Activated T-helper 1 cell treated with anti-CD3 and anti-CD28 coated beads, Interleukin-12 subunit alpha, Interleukin-12 subunit beta, Interleukin-2, Interleukin-4 antibody, amounts not matched to agents 30 ng/mL and 10 ng/mL and 1 ng/mL, durations not matched to agents 14 hours and 24 hours and 36 hours (primary cell): Measurements from ENCODE around the gene RAB19. TPM values are rescaled to one million over a fixed set of nuclear protein-coding genes. Genes with fewer than 3 reads are reported as not detected.

Source experiments
- DNase-seq: peaks from one replicate; pipeline ENCODE4 v3.0.0; 2021; ENCODE audit warnings: low spot score
- H3K27ac Mint-ChIP-seq: one replicate; pipeline ENCODE4 v1.8.0; 2021; ENCODE audit warnings: mild to moderate bottlenecking, mixed read lengths
- H3K27me3 Mint-ChIP-seq: one replicate; pipeline ENCODE4 v1.8.0; 2022; ENCODE audit warnings: mild to moderate bottlenecking, moderate library complexity, mixed read lengths; ENCODE audit not compliant: insufficient read depth
- H3K36me3 Mint-ChIP-seq: one replicate; pipeline ENCODE4 v1.8.0; 2021; ENCODE audit warnings: low read depth, mixed read lengths
- H3K4me1 Mint-ChIP-seq: one replicate; pipeline ENCODE4 v1.8.0; 2021; ENCODE audit warnings: low read depth, mixed read lengths
- H3K4me3 Mint-ChIP-seq: one replicate; pipeline ENCODE4 v1.8.0; 2021; ENCODE audit warnings: mild to moderate bottlenecking, moderate library complexity, mixed read lengths
- H3K9me3 Mint-ChIP-seq: one replicate; pipeline ENCODE4 v1.8.0; 2021; ENCODE audit warnings: mixed read lengths
- intact Hi-C: fragments of 100-400 bp; cut with micrococcal nuclease; formaldehyde crosslinking; loops from one replicate; pipeline ENCODE4 v1.15.1; 2024
- total RNA-seq: library from RNA; stranded (reverse); gene quantifications from 2 replicates; pipeline ENCODE4 v1.2.3, GENCODE V29; 2022

Gene RAB19
- total RNA-seq, 1 donor from 2014 or later: 27.0 TPM

GRCh38 chr7:140475747-140476333, 72.0 kb downstream of the RAB19 start:
- H3K27ac Mint-ChIP-seq: no peak overlapping the region
- peaks cover 3% of the 10 kb centered on the region for H3K27me3 Mint-ChIP-seq
- peak overlapping the region; percentile 72 for H3K4me3 Mint-ChIP-seq
- intact Hi-C loops: loop anchor here (1.0 to 10.0 kb wide), 10 partner anchors 17 to 1119 kb away; partner anchors contain the start of genes ADCK2, AGK, HIPK2 and LUC7L2
- peaks cover 6% of the 10 kb centered on the region for H3K36me3 Mint-ChIP-seq
- DNase-seq: peak; percentile 13
- H3K9me3 Mint-ChIP-seq: no peaks in the 10 kb centered on the region
- peaks cover 29% of the 10 kb centered on the region for H3K4me1 Mint-ChIP-seq

GRCh38 chr7:140476698-140477261, 72.9 kb downstream of the RAB19 start:
- Mint-ChIP-seq H3K4me3 (peak overlapping the region; percentile 97), H3K27ac (peak overlapping the region; percentile 74), H3K36me3 (peaks cover 5% of the 10 kb centered on the region), H3K9me3 (no peaks in the 10 kb centered on the region), H3K27me3 (peaks cover 8% of the 10 kb centered on the region), H3K4me1 (peaks cover 29% of the 10 kb centered on the region)
- no peak for DNase-seq
- intact Hi-C loops: loop anchor here (2.0 to 10.0 kb wide), 8 partner anchors 196 to 1119 kb away; partner anchors contain the start of genes ADCK2, AGK, HIPK2 and LUC7L2

Other genes with a start within 250 kb of the RAB19 start
- 24.7 and 28.1 TPM in 2 replicates for gene KDM7A, start 227.1 kb upstream of the RAB19 start, total RNA-seq
- 169 and 171 TPM in 2 replicates for gene SLC37A3, start 5.5 kb upstream of the RAB19 start, total RNA-seq
- 61.7 and 72.2 TPM in 2 replicates for gene MKRN1, start 75.4 kb downstream of the RAB19 start, total RNA-seq
- not detected in 2 replicates for gene DENND2A, start 236.8 kb downstream of the RAB19 start, total RNA-seq